IPS-NIHi11 (cell line): ENCODE measurements around the gene CAMK2N1.
A peak's percentile ranks its signal among the peaks of the same experiment; 100 is the strongest.

Experiments
- DNase-seq: peaks from one replicate; pipeline ENCODE4 v3.0.0; 2012; ENCODE audit warnings: mixed read lengths, low spot score

The CAMK2N1 gene

DNA sequence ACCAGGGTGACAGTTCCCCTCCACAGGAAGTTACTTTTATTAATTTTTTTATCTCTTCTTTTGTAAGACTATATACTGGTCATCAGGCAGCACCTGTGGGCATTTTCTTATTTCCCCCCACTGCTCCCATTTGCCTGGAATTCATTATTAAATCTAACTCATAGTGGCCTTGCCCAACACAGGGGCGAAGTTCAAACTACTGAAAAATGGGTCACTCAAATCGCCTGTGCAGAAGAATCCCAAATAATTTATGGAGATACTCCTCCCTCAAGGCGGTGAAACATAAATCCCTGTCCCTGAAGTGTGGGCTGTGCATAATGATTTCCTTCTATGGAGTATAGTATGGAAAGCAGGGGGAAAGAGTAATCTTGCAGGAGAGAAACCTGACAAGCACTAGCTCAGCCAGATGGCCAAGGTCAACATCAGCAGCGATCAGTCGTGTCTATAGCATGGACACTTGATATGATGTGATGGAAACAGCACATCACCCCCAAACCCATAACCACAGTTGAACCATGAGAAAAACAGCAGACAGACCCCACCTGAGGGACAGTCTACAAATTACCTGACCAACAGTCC is 7.9 kb downstream of the CAMK2N1 start:
- DNase-seq, result no peak

GRCh38 chr1:20477348-20478056 is 8.5 kb downstream of the CAMK2N1 start:
- no peak for DNase-seq

GRCh38 chr1:20476265-20477038 is 9.6 kb downstream of the CAMK2N1 start:
- DNase-seq, result peak; percentile 77

DNA sequence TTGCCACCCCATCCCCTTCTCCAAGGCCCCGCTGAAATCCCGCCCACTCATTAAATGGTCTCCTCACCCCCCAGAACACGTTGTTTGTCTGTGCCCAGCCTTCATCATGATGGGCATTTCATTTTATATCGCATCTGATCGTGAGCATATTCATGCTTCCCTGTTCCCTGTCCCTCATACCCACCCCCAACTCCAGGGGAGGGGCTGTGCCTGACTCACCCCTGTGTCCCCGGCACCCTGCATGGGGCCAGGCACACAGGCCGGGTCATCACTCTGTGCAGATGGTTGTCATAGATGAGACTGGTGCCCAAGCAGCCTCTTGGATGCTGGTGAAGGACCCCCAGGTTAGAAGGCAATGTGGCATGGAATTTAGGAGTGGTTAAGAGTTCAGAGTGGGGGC is 11.0 kb downstream of the CAMK2N1 start:
- DNase-seq, result no peak

DNA sequence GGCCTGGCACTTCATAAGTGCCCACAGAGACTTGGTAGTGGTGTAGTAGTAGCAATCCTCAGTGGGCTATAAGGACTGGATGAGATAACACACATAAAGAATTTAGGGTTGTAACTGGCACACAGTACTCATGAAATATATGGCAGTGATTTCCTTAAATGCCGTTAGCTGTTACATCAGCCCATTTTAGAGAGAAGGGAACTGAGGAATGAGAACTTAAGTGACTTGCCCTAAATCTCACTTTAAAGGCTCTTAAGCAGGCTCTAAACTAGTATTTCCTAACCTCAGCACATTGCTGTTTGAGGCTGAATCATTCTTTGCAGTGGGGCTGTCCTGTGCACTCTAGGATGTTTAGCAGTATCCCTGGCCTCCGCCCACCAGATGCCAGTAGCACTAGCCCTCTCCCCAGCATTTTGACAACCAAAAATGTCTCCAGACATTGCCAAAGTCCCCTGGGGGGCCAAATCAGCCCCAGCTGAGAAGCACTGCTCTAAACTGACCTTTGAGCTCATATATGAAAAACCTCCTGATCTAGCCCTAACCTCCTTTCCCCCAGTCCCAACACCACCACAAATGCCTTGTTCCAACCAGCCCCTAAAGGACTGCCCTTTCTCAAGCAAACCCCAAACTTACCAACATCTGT is 11.6 kb downstream of the CAMK2N1 start:
- DNase-seq, result no peak

DNA sequence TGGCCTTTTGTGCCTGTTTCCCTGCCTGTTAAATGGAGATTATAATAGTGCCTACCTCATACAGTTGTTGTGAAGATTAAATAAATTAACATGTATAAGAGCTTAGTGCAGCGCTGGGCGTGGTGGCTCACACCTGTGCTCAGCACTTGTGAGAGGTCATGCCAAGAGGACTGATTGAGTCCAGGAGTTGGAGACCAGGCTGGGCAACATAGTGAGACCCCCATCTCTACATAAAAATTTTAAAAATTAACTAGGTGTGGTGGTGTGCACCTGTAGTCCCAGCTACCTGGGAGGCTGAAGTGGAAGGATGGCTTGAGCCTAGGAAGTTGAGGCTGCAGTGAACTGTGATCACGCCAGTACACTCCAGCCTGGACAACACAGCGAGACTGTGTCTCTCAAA is 12.1 kb downstream of the CAMK2N1 start:
- DNase-seq, result no peak

GRCh38 chr1:20472860-20473711 is 12.9 kb downstream of the CAMK2N1 start:
- DNase-seq, result peak; percentile 91

DNA sequence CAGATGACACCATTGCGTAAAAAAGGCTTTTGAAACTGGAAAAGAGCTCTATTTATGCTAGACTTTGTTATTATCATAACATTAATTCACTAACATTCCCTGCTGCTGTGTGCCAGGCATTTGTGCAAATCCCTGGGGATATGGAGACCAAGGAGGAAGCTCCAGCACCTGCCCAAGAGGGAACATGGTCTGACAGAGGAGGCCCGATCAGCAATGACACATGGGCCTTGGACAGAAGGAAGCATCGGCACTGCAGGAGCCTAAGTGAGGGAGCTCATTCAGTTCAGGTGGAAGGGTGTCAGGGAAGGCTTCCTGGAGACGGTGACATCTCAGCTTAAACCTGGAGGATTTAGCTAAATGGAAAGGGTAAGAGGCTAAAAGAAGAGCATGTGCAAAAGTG is 13.9 kb downstream of the CAMK2N1 start:
- no peak for DNase-seq

DNA sequence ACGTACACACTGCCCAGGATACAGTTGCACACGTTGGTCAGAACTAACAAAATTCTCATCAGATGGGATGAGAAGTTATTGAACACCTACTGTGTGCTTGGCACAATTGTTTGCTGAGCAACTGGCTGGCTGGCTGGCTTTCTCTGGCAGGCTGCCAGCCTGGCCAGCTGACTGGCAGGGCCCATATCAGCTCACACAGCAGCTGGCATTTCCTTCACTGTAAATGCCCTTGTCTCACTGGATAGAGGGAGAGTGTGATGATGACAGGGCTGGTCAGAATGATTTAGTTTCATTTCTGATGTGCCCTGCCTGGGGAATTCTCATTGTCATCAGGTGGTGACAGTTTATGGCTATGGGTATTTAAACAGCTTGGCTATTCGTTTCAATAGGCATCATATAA is 15.8 kb downstream of the CAMK2N1 start:
- no peak for DNase-seq

DNA sequence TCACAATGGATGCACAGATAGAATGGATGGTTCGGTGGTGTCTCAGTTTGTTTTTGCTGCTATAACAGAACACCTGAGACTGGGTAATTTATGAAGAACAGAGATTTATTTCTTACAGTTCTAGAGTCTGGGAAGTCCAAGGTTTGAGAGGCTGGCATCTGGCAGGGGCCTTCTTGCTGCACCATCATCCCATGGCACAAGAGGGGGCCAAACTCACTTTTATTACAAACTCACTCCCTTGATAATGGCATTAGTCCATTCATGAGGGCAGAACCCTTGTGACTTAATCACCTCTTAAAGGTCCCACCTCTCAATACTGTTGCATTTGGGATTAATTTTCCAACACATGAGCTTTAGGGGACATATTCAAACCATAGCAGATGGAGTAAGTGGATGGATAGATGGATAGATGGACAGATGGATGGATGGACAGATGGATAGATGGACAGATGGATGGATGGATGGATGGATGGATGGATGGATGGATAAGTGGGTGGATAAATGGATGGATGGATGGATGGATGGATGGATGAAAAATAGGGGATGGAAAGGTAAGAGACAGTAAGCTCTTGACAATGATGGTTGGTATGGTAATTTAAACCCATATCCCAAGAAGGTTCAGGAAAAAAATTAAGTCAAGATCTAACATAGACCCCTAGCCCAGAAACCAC is 16.5 kb downstream of the CAMK2N1 start:
- no peak for DNase-seq

GRCh38 chr1:20466273-20466672 is 19.7 kb downstream of the CAMK2N1 start:
- DNase-seq, result no peak

DNA sequence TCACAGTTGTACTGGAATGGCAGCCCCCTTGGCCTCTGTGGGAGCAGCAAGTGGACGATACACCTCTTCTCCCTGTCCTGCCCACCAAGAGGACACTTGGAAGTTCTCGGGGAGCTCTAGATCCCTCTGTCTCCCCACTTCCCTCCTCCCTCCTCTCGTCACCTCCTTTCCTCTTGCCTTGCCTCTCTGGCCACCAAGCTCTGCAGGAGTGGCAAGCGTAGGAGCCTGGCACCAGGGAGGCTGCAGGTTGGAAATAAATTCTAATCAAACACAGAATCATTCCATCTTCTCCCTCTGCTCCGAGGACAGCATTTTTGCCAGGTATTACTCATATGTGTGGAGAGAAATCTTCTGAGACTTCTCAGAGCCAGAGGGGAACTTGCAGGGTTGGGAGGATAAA is 20.8 kb downstream of the CAMK2N1 start:
- DNase-seq, result no peak

DNA sequence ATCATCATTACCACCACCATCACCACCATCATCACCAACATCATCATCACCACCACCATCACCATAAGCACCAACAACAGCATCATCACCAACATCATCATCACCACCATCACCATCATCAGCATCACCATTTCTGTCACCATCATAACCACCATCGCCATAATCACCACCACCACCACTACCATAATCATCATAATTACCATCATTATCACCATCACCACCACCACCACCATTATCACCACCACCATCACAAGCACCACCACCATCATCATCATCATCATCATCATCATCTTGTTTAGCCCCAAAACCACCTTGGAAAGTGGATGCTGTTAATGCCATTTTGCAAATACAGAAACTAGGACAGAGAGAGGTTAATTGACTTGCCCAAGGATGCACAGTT is 22.5 kb downstream of the CAMK2N1 start:
- DNase-seq, result no peak

DNA sequence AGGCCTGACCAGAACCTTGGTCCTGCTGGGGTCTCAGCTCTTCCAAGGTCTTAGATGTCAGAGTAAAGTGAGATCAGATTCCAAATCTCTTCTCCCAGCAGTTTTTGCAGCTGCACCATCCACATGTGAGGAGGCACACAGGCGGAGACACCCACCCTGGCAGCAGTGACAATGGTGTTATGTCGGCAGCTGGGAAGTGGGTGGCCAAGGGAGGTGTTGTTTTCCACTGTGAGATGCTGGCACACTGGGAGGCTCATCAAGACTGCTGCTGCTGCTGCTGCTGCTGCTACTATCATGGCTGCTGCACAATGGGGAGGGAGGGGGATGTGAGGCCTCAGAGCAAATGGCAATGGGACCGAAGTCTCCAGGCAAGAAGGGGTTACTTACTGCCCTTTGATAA is 23.6 kb downstream of the CAMK2N1 start:
- DNase-seq, result no peak

GRCh38 chr1:20458717-20459116 is 27.3 kb downstream of the CAMK2N1 start:
- DNase-seq, result no peak

DNA sequence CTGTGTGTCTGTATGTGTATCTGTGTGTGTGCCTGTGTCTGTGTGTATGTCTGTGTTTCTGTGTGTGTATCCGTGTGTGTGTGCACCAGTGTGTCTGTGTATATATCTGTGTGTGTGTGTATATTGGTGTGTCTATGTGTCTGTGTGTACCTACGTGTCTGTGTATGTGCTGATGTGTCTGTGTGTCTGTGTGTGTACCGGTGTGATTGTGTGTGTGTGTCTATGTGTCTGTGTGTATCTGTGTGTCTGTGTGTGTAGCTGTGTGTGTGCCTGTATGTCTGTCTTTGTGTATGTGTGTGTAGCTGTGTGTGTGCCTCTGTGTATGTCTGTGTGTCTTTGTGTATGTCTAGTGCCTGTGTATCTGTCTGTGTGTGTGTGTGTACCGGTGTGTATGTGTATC is 32.0 kb downstream of the CAMK2N1 start:
- DNase-seq, result no peak

- DNase-seq, result no peak
These were observed 36.2 kb downstream of the CAMK2N1 start for GRCh38 chr1:20449735-20450311.

GRCh38 chr1:20448671-20449071 is 37.3 kb downstream of the CAMK2N1 start:
- DNase-seq, result peak; percentile 61

GRCh38 chr1:20447794-20448193 is 38.2 kb downstream of the CAMK2N1 start:
- DNase-seq, result no peak

DNA sequence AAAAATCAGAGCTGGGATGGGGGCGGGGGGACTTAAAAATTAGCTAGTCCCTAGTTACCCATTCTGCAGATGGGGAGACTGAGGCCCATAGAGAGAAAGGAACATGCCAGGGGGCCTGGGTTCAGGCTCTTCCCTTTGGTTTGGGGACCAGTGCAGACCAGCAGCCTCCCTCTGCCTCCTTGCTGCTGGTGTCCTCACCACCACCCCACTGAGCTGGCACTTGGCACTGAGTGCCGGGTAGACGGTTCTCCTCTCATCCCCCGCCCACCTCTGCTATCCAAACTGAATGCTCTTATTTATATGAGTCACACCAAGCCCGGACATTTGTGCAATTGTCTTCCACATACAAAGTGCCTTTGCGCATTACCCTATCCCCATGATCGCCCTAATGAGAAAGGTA is 39.2 kb downstream of the CAMK2N1 start:
- DNase-seq, result no peak

DNA sequence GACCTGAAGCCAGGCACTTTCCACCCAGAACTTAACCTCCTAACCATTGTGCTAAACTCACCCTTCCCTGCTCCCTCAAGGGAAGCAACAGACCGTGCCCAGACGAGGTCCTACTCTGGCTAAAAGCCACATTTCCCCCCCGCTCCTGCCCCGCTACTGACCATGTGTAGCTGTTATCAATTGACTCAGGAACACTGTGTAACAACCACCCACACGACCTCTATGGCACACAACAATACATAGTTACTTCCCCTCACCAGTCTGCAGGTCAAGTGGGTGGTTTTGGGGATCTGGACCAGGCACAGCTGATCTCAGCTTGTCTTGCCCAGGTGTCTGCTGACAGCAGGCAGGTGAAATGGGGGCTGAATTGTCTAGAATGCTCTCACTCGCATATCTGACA is 40.1 kb downstream of the CAMK2N1 start:
- no peak for DNase-seq
